Stimulated activated CD4-positive, alpha-beta T cell treated with anti-CD3 and anti-CD28 coated beads, Interleukin-4, amount 100 ng/mL, for 1 hour (primary cell): Measurements from ENCODE around the gene DCLK2.

Experiments
- DNase-seq: peaks from one replicate; pipeline ENCODE4 v3.0.0-alpha.2; 2020

DCLK2 gene

GRCh38 chr4:150248181-150248580, 169.9 kb downstream of the DCLK2 start:
- no peak for DNase-seq

GRCh38 chr4:150250293-150250997, 172.2 kb downstream of the DCLK2 start:
- DNase-seq = no peak

- no peak for DNase-seq
These were observed 172.9 kb downstream of the DCLK2 start for GRCh38 chr4:150250998-150251651.

- DNase-seq = no peak
These were observed 173.5 kb downstream of the DCLK2 start for GRCh38 chr4:150251752-150252190.

DNA sequence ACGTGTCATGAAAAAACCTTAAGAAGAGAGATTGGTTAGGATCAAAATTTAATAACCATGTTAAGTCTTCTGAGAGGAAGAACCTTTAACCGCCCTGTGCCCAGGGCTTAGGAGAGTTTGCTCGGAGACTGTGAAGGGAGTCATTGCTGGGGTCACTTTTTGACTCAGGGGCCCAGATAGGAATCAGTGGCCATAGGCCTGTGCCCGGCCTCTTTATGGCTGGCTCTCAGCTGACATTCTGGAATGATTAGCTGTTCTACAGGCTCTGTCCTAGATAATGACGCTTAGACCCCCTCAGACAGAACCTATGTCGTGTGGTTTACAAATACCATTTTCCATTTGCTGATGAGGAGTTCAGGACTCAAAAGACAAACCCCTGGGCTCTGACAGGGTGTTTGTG, 174.1 kb downstream of the DCLK2 start:
- DNase-seq = no peak

DNA sequence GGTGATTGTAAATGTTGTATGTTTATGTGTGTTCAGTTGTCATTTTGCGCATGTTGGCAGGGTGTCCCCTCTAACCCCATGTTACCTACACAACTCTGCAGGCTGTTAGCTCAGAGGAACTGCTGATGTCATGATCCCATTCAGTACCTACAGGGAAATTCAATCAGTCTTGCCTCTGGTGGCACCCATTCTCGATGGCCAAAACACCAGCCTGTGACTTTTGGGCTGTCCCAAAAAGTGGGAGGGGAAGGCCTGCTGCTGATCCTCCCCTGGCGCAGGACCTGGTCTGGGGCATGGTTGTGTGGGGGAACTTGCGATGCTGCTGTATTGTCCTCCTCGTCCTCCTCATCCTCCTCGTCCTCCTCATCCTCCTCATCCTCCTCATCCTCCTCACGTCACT, 174.5 kb downstream of the DCLK2 start:
- DNase-seq = no peak

GRCh38 chr4:150253416-150253815, 175.2 kb downstream of the DCLK2 start:
- DNase-seq = no peak

GRCh38 chr4:150253965-150254630, 175.9 kb downstream of the DCLK2 start:
- DNase-seq = no peak

DNA sequence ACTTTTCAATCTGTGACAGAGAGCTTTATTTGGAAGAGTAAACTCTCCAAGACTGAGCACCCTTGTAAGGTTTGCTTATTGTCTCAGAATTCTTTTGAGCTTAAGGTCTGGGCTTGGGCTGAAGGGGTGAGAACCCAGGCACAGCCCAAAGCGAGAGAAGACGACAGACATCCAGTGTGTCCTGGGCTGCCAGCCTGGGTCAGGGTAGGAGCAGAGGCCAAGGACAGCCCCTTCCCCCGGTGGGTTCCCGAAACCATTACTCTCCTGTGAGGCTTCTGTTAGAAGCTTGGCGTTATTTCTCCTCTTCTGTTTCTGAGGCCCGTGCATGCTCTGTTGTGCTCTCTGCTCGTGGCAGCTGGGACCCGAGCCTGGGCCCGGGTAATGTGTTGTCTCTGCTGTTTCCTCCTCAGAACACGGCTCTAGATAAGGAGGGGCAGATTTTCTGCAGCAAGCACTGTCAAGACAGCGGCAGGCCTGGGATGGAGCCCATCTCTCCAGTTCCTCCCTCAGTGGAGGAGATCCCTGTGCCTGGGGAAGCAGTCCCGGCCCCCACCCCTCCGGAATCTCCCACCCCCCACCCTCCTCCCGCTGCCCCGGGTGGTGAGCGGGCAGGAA, 177.5 kb downstream of the DCLK2 start:
- no peak for DNase-seq

DNA sequence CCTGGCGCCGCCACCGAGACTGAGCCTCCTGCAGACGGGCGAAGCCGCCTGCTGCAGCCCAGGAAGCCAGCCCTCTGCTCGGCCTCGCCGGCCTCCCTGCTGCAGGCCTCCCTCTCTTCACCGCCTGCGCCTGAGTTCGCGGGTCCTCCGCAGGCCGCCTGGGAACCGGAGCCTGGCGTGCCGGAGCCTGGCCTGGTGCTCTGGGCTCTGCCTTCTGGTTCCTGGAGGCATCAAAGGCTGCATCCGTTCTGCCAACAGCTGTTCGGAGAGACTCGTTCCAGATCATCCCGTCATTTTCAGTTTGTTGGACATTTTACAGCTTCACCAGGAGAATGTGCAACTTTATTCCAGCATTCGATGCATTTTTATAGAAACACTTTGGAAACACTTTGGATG, 178.0 kb downstream of the DCLK2 start:
- no peak for DNase-seq

DNA sequence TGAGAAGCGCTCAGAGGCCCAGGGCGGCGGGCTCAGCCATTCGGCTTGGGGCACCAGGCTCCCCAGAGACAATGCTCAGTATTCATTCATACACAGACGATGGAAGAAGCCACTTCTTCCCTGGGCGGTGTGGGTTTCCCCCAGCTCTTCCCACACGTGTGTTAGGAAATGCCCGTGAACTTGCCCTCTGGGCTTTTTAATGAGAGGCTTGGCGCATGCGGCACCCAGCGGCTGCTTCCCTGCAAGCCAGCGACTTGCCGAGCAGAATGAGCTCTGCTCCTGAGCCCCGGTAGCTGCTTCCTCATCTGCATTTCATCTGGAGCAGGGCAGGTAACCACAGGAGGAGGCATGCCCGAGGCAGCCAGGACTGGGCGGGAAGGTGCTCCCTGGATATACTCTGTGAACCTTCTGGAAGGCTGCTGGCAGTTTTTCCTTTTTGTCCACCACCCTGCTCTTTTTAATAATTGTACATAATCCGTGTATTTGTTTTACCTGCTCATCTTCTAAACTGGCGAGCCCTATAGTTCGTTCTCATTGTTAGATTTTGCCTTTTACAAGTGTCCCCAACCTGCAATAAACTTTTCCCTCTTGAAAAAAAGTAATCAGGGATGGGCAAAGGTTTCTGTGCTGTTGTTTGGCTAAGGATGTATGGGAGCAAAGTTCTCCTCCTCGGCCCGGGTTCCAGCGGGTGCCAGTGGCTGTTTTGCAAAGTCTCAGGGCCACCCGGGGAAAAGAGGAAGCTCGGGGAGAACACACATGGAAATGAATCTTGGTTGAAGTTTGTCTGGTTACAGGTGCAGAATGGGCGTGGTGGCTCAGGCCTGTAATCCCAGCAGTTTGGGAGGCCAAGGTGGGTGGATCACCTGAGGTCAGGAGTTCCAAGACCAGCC, 178.8 kb downstream of the DCLK2 start:
- no peak for DNase-seq

GRCh38 chr4:150258569-150258968, 180.3 kb downstream of the DCLK2 start:
- DNase-seq = no peak

- DNase-seq = no peak
These were observed 181.8 kb downstream of the DCLK2 start for GRCh38 chr4:150259861-150260567.

- no peak for DNase-seq
These were observed 183.3 kb downstream of the DCLK2 start for GRCh38 chr4:150261571-150261970.

GRCh38 chr4:150262611-150263010, 184.4 kb downstream of the DCLK2 start:
- no peak for DNase-seq

DNA sequence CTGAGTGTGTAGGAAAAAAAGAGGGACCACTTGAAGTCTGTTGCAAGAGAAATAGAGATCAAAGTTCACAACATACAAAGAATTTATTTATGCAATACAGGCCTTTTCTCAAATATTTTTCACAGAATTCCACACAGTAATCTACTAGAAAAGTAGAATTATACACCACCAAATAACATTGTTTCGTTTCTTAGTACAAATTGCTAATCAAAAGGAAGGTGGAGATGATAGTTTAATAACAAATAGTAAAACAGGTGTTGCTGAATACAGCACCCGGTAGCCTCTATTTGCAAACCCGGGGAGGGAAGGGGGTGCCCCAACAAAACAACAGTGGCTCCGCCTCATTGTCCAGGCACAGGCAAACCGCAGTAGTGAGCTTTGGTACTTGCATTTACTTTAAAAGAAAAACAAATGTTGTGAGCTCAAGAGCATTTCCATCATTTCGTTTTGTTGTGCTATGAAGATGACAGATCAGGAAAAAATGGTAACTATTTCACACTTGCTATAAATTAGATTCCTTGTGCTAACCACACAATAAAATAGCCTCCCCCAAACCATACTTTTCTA, 186.4 kb downstream of the DCLK2 start:
- no peak for DNase-seq

DNA sequence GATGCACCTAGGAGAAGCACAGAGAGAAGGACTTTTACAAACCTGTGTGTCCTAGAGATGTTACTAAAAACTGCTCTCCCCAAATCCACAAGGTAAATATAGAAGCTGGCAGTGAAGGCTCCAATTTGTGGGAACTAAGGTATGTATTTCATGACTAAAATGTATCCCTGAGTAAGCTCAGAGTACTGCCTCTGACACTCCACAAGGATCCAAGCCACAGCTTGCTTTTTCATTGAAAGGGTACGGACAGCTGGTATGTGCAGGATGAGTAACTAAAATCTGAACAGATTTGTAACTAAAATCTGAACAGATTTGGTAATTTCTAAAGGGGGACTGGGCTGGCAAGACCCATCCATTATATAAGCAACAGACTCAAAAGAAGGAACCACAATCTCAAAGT, 187.6 kb downstream of the DCLK2 start:
- DNase-seq = no peak

- no peak for DNase-seq
These were observed 190.2 kb downstream of the DCLK2 start for GRCh38 chr4:150268444-150268843.

GRCh38 chr4:150278206-150278605, 200.0 kb downstream of the DCLK2 start:
- DNase-seq = no peak

DNA sequence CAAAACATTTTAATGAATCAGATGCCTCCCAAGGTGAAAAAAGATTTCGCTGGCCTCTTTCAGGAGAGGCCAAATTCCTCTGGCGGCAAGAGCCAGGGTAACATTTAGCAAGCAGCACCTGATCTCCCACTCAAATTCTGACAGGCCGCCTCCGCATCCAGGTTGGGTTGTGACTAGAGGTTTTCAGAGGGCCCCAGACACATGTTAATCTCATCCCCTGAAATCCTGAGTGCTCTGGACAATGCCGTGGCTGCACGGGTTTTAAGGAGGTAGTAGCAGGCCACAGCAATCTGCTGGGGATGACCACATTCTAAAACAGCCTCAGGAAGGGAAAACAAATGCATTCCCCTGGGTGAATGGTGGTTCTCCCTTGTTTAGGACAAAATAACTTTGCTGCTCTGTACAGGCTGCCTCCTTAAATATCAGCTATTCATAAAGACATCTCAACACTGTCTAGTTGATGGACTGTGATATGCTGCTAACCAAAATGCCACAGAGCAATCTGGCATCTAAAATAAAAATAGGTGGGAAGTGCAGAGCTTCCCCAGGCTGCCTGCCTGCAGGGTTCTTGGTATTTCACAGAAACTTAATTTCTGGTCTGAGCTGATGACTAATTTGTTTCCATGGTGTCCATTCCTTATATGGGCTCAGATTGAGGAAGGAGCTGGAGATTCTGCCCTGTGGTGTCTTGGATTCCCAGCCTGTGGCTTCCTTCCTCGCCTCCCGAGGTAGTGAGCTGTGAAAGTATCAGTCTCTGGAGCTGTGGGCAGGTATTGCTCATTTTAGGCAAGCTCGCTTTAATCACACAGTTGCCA, 202.0 kb downstream of the DCLK2 start:
- DNase-seq = no peak

- DNase-seq = no peak
These were observed 202.7 kb downstream of the DCLK2 start for GRCh38 chr4:150280975-150281374.
